Left ventricle myocardium inferior (tissue), 1 donor: ENCODE results near the gene HOXD10. TPM values are rescaled to one million over a fixed set of nuclear protein-coding genes. Genes with fewer than 3 reads are reported as not detected.

ENCODE experiments used
- DNase-seq: peaks from one replicate; pipeline ENCODE4 v3.0.0-alpha.2; 2020
- H3K27ac ChIP-seq: fragments of 200-600 bp; replicated peaks from 2 replicates; pipeline ENCODE4 v1.8.0; 2021
- H3K27me3 ChIP-seq: fragments of 200-600 bp; 2 replicates; pipeline ENCODE4 v1.8.0; 2021; ENCODE audit warnings: low read depth
- H3K36me3 ChIP-seq: fragments of 200-600 bp; 2 replicates; pipeline ENCODE4 v1.8.0; 2021
- H3K4me1 ChIP-seq: fragments of 200-600 bp; 2 replicates; pipeline ENCODE4 v1.8.0; 2021
- H3K4me3 ChIP-seq: fragments of 200-600 bp; 2 replicates; pipeline ENCODE4 v1.8.0; 2021; ENCODE audit warnings: mild to moderate bottlenecking, moderate library complexity
- H3K9me3 ChIP-seq: fragments of 200-600 bp; replicated peaks from 2 replicates; pipeline ENCODE4 v1.8.0; 2021
- CTCF ChIP-seq: fragments of 200-600 bp; IDR thresholded peaks from 2 replicates; pipeline ENCODE4 v1.8.0; 2021; ENCODE audit warnings: antibody characterized with exemption, mild to moderate bottlenecking, borderline replicate concordance
- intact Hi-C: fragments of 100-400 bp; cut with micrococcal nuclease; formaldehyde crosslinking; loops from one replicate; pipeline ENCODE4 v1.11.0; 2022
- total RNA-seq: library from RNA; stranded (reverse); fragmentation: NEBNext Ultra II Directional; extraction: Animal tissue kit (Norgen Biotek cat#: 25700); gene quantifications from one replicate; pipeline ENCODE4 v1.2.1, GENCODE V29; 2021
- donor health status: DM: no; HTN: yes; CAD: no; lungs with severe emphysema.

Gene HOXD10
- total RNA-seq, 1 donor from 2014 or later: not detected

- DNase-seq: no peak
- H3K27ac ChIP-seq: no peak overlapping the region
- peaks cover 100% of the 10 kb centered on the region for H3K27me3 ChIP-seq
- TF ChIP-seq CTCF: no peak
- H3K9me3 ChIP-seq: peaks cover 6% of the 10 kb centered on the region
- H3K4me1 ChIP-seq: peaks cover 55% of the 10 kb centered on the region
- H3K4me3 ChIP-seq: no peak overlapping the region
- intact Hi-C loops: loop anchor here (5.0 kb wide), 1 partner anchor 397 kb away; no protein-coding TSS in a partner anchor
- no peaks in the 10 kb centered on the region for H3K36me3 ChIP-seq
Measured at GRCh38 chr2:176084611-176085119, 31.9 kb upstream of the HOXD10 start.

- intact Hi-C loops: loop anchor here (5.0 kb wide), 1 partner anchor 398 kb away; no protein-coding TSS in a partner anchor
- DNase-seq: no peak
- Histone ChIP-seq H3K9me3 (peaks cover 6% of the 10 kb centered on the region), H3K27ac (no peak overlapping the region), H3K36me3 (no peaks in the 10 kb centered on the region), H3K4me3 (no peak overlapping the region), H3K27me3 (peaks cover 100% of the 10 kb centered on the region), H3K4me1 (peaks cover 51% of the 10 kb centered on the region)
- no peak for TF ChIP-seq CTCF
Measured at GRCh38 chr2:176085120-176085788, 31.3 kb upstream of the HOXD10 start.

GRCh38 chr2:176085861-176086771 lies 30.5 kb upstream of the HOXD10 start:
- TF ChIP-seq CTCF: peak; percentile 60
- peaks cover 100% of the 10 kb centered on the region for H3K27me3 ChIP-seq

GRCh38 chr2:176087330-176088047 lies 29.1 kb upstream of the HOXD10 start:
- Histone ChIP-seq H3K4me1 (peaks cover 41% of the 10 kb centered on the region), H3K36me3 (no peaks in the 10 kb centered on the region), H3K27me3 (peaks cover 100% of the 10 kb centered on the region), H3K4me3 (peak overlapping the region; percentile 55), H3K27ac (no peak overlapping the region), H3K9me3 (no peaks in the 10 kb centered on the region)
- DNase-seq: no peak
- no peak for TF ChIP-seq CTCF
- intact Hi-C loops: loop anchor here (5.0 kb wide), 1 partner anchor 400 kb away; no protein-coding TSS in a partner anchor

More at GRCh38 chr2:176085861-176086771, 30.5 kb upstream of the HOXD10 start:
- peak overlapping the region; percentile 31 for H3K4me3 ChIP-seq
- intact Hi-C loops: loop anchor here (5.0 kb wide), 1 partner anchor 399 kb away; no protein-coding TSS in a partner anchor
- DNase-seq: no peak
- peaks cover 45% of the 10 kb centered on the region for H3K4me1 ChIP-seq
- H3K27ac ChIP-seq: no peak overlapping the region
- no peaks in the 10 kb centered on the region for H3K36me3 ChIP-seq
- peaks cover 6% of the 10 kb centered on the region for H3K9me3 ChIP-seq
